Vagina (tissue), 2 donors: Measurements from ENCODE around the gene TULP4.

Experiments
- CTCF ChIP-seq, 3 experiments: fragments of 450-650 bp in 2 of 3; fragments of 200-600 bp in 1 of 3; sonication (generic) in 1 of 3; IDR thresholded peaks; one replicate each; pipeline ENCODE4 v1.5.1; 2017 to 2019; ENCODE audit warnings: antibody characterized with exemption in 3 of 3, mild to moderate bottlenecking in 2 of 3, moderate library complexity in 2 of 3
- POLR2A ChIP-seq, 2 donors: fragments of 450-650 bp; IDR thresholded peaks; one replicate each; pipeline ENCODE4 v1.6.1; 2017; ENCODE audit warnings: antibody characterized with exemption in 2 of 2, mild to moderate bottlenecking in 2 of 2, moderate library complexity in 2 of 2
- POLR2AphosphoS5 ChIP-seq, 2 donors: sonication (generic); formaldehyde crosslinking; IDR thresholded peaks; one replicate each; pipeline ENCODE4 v1.9.0; 2017; ENCODE audit warnings: antibody characterized with exemption in 2 of 2, mild to moderate bottlenecking in 2 of 2, low read depth in 1 of 2; ENCODE audit not compliant: insufficient read depth in 1 of 2

GRCh38 chr6:158313989-158314388, 1.7 kb downstream of the TULP4 start:
- TF ChIP-seq CTCF (IDR thresholded peaks at IDR 0.05) (no peak), POLR2AphosphoS5 (IDR thresholded peaks at IDR 0.05; ENCODE audit: insufficient read depth in 1 of 2, low read depth in 1 of 2) (no peak), POLR2A (IDR thresholded peaks at IDR 0.05) (no peak)
